Measurements from ENCODE around the gene KCNJ18. TPM values are rescaled to one million over a fixed set of nuclear protein-coding genes. Genes with fewer than 3 reads are reported as not detected.
"Not testable (repeated sequence)": the region's sequence is repeated elsewhere in the genome, so short reads cannot be mapped to it uniquely, and the experiment has no call there.

Gene KCNJ18
- total and polyA plus RNA-seq, 2 donors (not counting 1 experiment from before 2014, with no cell fraction given) = not detected

- not testable (repeated sequence) for H2AFZ ChIP-seq (ENCODE audit: low read length); H3K9me3 ChIP-seq (ENCODE audit: control insufficient read depth, insufficient read depth, low read depth, low read length); H3K27me3 ChIP-seq (ENCODE audit: control insufficient read depth, insufficient read depth, low read length); H3K9ac ChIP-seq (ENCODE audit: insufficient read depth, low read length); H3K4me1 ChIP-seq (ENCODE audit: control insufficient read depth, extremely low read depth, insufficient read depth, low read length); H3K36me3 ChIP-seq (ENCODE audit: control insufficient read depth, insufficient read depth, low read length); H3K27ac ChIP-seq (ENCODE audit: insufficient read depth, low read length); H3K79me2 ChIP-seq (ENCODE audit: control insufficient read depth, insufficient read depth, low read length); H4K20me1 ChIP-seq (ENCODE audit: control insufficient read depth, extremely low read depth, insufficient read depth, low read length); DNase-seq (ENCODE audit: low read depth in 2 of 2); H3K4me3 ChIP-seq (replicated peaks in 1 of 4; ENCODE audit: control extremely low read depth in 1 of 4, insufficient read depth in 1 of 4, low read depth in 3 of 4, low read length in 4 of 4); H3K4me2 ChIP-seq (ENCODE audit: extremely low read depth, insufficient read depth, low read length)
Observed at GRCh38 chr17:21666711-21667412, 25.5 kb upstream of the KCNJ18 start.

GRCh38 chr17:21667413-21668117 is 24.8 kb upstream of the KCNJ18 start:
- H3K9ac ChIP-seq (ENCODE audit: insufficient read depth, low read length); H3K9me3 ChIP-seq (ENCODE audit: control insufficient read depth, insufficient read depth, low read depth, low read length); H3K4me1 ChIP-seq (ENCODE audit: control insufficient read depth, extremely low read depth, insufficient read depth, low read length); DNase-seq (ENCODE audit: low read depth in 2 of 2); H2AFZ ChIP-seq (ENCODE audit: low read length); H3K79me2 ChIP-seq (ENCODE audit: control insufficient read depth, insufficient read depth, low read length); H3K4me2 ChIP-seq (ENCODE audit: extremely low read depth, insufficient read depth, low read length); H3K4me3 ChIP-seq (replicated peaks in 1 of 4; ENCODE audit: control extremely low read depth in 1 of 4, insufficient read depth in 1 of 4, low read depth in 3 of 4, low read length in 4 of 4); H3K27me3 ChIP-seq (ENCODE audit: control insufficient read depth, insufficient read depth, low read length); H3K36me3 ChIP-seq (ENCODE audit: control insufficient read depth, insufficient read depth, low read length); H3K27ac ChIP-seq (ENCODE audit: insufficient read depth, low read length); H4K20me1 ChIP-seq (ENCODE audit: control insufficient read depth, extremely low read depth, insufficient read depth, low read length): not testable (repeated sequence)

DNA sequence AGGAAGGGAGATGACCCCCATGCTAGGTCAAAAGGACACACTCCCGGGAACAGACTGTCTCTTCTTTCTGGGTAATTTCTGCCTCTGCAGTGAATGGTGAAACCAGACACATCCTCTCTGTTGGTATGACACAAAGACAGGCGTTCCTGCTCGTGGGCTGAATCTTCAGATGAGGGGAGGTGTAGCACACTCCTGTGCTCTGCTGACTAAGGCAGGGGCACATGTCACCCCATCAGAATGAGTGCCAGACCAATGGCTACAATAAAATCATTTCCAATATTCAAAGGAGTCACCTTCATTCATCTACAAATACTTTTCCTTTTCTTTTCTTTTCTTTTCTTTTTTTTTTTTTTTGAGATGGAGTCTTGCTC is 24.2 kb upstream of the KCNJ18 start:
- H3K4me1 ChIP-seq (ENCODE audit: control insufficient read depth, extremely low read depth, insufficient read depth, low read length) = not testable (repeated sequence)

DNA sequence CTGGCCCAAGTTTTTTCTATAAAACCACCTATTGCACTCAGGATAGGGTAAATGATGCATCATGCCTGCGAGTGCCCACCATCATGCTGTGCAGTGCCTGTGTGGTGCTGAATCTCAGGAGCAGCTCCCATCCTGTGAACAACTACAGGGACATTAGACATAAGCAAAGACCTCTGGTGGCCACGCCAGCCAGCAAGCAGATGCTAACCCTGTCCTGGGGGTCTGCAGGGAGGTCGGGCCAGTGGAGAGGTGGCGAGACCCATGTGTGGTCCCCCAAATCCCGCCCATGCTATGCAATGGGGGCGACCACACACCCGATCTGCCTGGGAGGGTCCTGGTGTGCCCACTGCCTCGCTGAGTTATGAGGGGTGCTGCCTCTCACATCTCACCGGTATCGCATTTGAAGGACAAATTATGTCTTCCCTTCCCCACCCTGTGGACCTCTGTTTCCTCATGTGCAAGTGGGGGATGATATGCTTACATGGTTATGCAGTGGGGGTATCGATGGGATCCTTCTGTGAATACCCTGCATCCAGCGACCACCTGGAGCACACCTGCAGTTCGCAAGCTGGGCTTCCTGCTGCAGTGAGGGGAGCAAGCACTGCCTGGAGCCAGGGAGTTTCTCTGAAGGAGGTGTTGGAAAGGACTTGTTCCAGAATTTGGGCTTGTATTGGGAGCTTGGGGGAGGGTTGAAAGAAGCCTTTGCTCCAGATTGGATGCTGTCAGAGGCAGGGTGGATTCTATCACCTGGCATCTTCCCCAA is 23.4 kb upstream of the KCNJ18 start:
- H4K20me1 ChIP-seq (ENCODE audit: control insufficient read depth, extremely low read depth, insufficient read depth, low read length); H3K4me1 ChIP-seq (ENCODE audit: control insufficient read depth, extremely low read depth, insufficient read depth, low read length); DNase-seq (ENCODE audit: low read depth in 2 of 2); H3K27ac ChIP-seq (ENCODE audit: insufficient read depth, low read length); H3K4me3 ChIP-seq (replicated peaks in 1 of 4; ENCODE audit: control extremely low read depth in 1 of 4, insufficient read depth in 1 of 4, low read depth in 3 of 4, low read length in 4 of 4); H3K36me3 ChIP-seq (ENCODE audit: control insufficient read depth, insufficient read depth, low read length); H3K79me2 ChIP-seq (ENCODE audit: control insufficient read depth, insufficient read depth, low read length); H3K9ac ChIP-seq (ENCODE audit: insufficient read depth, low read length); H2AFZ ChIP-seq (ENCODE audit: low read length); H3K4me2 ChIP-seq (ENCODE audit: extremely low read depth, insufficient read depth, low read length); H3K9me3 ChIP-seq (ENCODE audit: control insufficient read depth, insufficient read depth, low read depth, low read length); H3K27me3 ChIP-seq (ENCODE audit: control insufficient read depth, insufficient read depth, low read length): not testable (repeated sequence)

More for the DNA sequence above, 24.2 kb upstream of the KCNJ18 start:
- H3K36me3 ChIP-seq (ENCODE audit: control insufficient read depth, insufficient read depth, low read length); H3K27ac ChIP-seq (ENCODE audit: insufficient read depth, low read length); H3K27me3 ChIP-seq (ENCODE audit: control insufficient read depth, insufficient read depth, low read length); H3K9ac ChIP-seq (ENCODE audit: insufficient read depth, low read length); DNase-seq (ENCODE audit: low read depth in 2 of 2); H2AFZ ChIP-seq (ENCODE audit: low read length); H3K4me3 ChIP-seq (replicated peaks in 1 of 4; ENCODE audit: control extremely low read depth in 1 of 4, insufficient read depth in 1 of 4, low read depth in 3 of 4, low read length in 4 of 4); H3K9me3 ChIP-seq (ENCODE audit: control insufficient read depth, insufficient read depth, low read depth, low read length); H3K79me2 ChIP-seq (ENCODE audit: control insufficient read depth, insufficient read depth, low read length); H4K20me1 ChIP-seq (ENCODE audit: control insufficient read depth, extremely low read depth, insufficient read depth, low read length); H3K4me2 ChIP-seq (ENCODE audit: extremely low read depth, insufficient read depth, low read length): not testable (repeated sequence)

- not testable (repeated sequence) for H2AFZ ChIP-seq (ENCODE audit: low read length); H3K79me2 ChIP-seq (ENCODE audit: control insufficient read depth, insufficient read depth, low read length); DNase-seq (ENCODE audit: low read depth in 2 of 2)
Observed at GRCh38 chr17:21669616-21670360, 22.5 kb upstream of the KCNJ18 start.

GRCh38 chr17:21670361-21671155 is 21.8 kb upstream of the KCNJ18 start:
- H3K4me2 ChIP-seq (ENCODE audit: extremely low read depth, insufficient read depth, low read length); H3K27ac ChIP-seq (ENCODE audit: insufficient read depth, low read length); H3K4me1 ChIP-seq (ENCODE audit: control insufficient read depth, extremely low read depth, insufficient read depth, low read length); H4K20me1 ChIP-seq (ENCODE audit: control insufficient read depth, extremely low read depth, insufficient read depth, low read length); H3K36me3 ChIP-seq (ENCODE audit: control insufficient read depth, insufficient read depth, low read length); H3K9me3 ChIP-seq (ENCODE audit: control insufficient read depth, insufficient read depth, low read depth, low read length); DNase-seq (ENCODE audit: low read depth in 2 of 2); H3K79me2 ChIP-seq (ENCODE audit: control insufficient read depth, insufficient read depth, low read length); H3K9ac ChIP-seq (ENCODE audit: insufficient read depth, low read length); H3K4me3 ChIP-seq (replicated peaks in 1 of 4; ENCODE audit: control extremely low read depth in 1 of 4, insufficient read depth in 1 of 4, low read depth in 3 of 4, low read length in 4 of 4); H2AFZ ChIP-seq (ENCODE audit: low read length); H3K27me3 ChIP-seq (ENCODE audit: control insufficient read depth, insufficient read depth, low read length): not testable (repeated sequence)

More at GRCh38 chr17:21669616-21670360, 22.5 kb upstream of the KCNJ18 start:
- not testable (repeated sequence) for H3K9ac ChIP-seq (ENCODE audit: insufficient read depth, low read length); H3K27me3 ChIP-seq (ENCODE audit: control insufficient read depth, insufficient read depth, low read length); H3K4me3 ChIP-seq (replicated peaks in 1 of 4; ENCODE audit: control extremely low read depth in 1 of 4, insufficient read depth in 1 of 4, low read depth in 3 of 4, low read length in 4 of 4); H3K36me3 ChIP-seq (ENCODE audit: control insufficient read depth, insufficient read depth, low read length); H3K4me2 ChIP-seq (ENCODE audit: extremely low read depth, insufficient read depth, low read length); H3K27ac ChIP-seq (ENCODE audit: insufficient read depth, low read length); H3K4me1 ChIP-seq (ENCODE audit: control insufficient read depth, extremely low read depth, insufficient read depth, low read length); H4K20me1 ChIP-seq (ENCODE audit: control insufficient read depth, extremely low read depth, insufficient read depth, low read length); H3K9me3 ChIP-seq (ENCODE audit: control insufficient read depth, insufficient read depth, low read depth, low read length)
